ENCODE data around the gene PDE7B. TPM values are rescaled to one million over a fixed set of nuclear protein-coding genes. Genes with fewer than 3 reads are reported as not detected.

The PDE7B gene
- polyA plus RNA-seq, 1 of the 3 experiments (the other 2 are of a cell fraction): 1.9 TPM

DNA sequence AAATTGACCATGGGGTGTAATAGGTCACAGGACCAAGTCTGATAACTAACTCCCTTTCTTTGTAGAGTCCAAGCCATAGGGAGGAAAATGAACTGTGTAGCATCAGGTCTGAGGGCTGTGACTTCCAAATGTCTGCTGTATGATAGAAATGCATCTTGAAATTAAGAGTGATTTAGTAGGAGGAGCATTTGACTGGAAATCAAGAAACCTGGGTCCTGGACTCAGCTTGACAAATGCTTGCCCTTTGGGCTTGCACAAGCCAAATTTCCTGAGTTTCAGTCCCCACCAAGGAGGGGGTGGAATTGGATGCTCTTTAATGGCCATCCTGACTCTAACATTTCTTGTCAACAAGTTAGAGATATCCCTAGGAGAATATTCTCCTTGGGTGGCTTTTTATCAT is 187.0 kb downstream of the PDE7B start:
- no peaks in the 10 kb centered on the region for H3K9me3 ChIP-seq
- H3F3A ChIP-seq (replicated peaks; ENCODE audit: insufficient read depth): peaks cover 3% of the 10 kb centered on the region
- H3K4me2 ChIP-seq: peak overlapping the region; percentile 83
- no peak for TF ChIP-seq MXI1 (IDR thresholded peaks at IDR 0.05; ENCODE audit: low read depth, low read length)
- TF ChIP-seq, protein P1, sequence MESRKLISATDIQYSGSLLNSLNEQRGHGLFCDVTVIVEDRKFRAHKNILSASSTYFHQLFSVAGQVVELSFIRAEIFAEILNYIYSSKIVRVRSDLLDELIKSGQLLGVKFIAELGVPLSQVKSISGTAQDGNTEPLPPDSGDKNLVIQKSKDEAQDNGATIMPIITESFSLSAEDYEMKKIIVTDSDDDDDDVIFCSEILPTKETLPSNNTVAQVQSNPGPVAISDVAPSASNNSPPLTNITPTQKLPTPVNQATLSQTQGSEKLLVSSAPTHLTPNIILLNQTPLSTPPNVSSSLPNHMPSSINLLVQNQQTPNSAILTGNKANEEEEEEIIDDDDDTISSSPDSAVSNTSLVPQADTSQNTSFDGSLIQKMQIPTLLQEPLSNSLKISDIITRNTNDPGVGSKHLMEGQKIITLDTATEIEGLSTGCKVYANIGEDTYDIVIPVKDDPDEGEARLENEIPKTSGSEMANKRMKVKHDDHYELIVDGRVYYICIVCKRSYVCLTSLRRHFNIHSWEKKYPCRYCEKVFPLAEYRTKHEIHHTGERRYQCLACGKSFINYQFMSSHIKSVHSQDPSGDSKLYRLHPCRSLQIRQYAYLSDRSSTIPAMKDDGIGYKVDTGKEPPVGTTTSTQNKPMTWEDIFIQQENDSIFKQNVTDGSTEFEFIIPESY (IDR thresholded peaks at IDR 0.05; ENCODE audit: borderline replicate concordance, low read depth): no peak
- no peak for TF ChIP-seq RFX5 (IDR thresholded peaks at IDR 0.05; ENCODE audit: low read length)
- no peak for TF ChIP-seq NRF1 (IDR thresholded peaks at IDR 0.05; ENCODE audit: low read depth, low read length)
- no peak for TF ChIP-seq CHD2 (IDR thresholded peaks at IDR 0.05; ENCODE audit: low read length, partially characterized antibody)
- TF ChIP-seq, protein P2, sequence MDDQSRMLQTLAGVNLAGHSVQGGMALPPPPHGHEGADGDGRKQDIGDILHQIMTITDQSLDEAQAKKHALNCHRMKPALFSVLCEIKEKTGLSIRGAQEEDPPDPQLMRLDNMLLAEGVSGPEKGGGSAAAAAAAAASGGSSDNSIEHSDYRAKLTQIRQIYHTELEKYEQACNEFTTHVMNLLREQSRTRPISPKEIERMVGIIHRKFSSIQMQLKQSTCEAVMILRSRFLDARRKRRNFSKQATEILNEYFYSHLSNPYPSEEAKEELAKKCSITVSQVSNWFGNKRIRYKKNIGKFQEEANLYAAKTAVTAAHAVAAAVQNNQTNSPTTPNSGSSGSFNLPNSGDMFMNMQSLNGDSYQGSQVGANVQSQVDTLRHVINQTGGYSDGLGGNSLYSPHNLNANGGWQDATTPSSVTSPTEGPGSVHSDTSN (IDR thresholded peaks at IDR 0.05): no peak
- no peak for TF ChIP-seq FOSL2 (IDR thresholded peaks at IDR 0.05; ENCODE audit: borderline replicate concordance, low read depth)
- TF ChIP-seq EZH2phosphoT487 (IDR thresholded peaks at IDR 0.05; ENCODE audit: borderline replicate concordance, low read depth): no peak
- TF ChIP-seq MEF2A (IDR thresholded peaks at IDR 0.05; ENCODE audit: borderline replicate concordance, low read depth): no peak
- TF ChIP-seq, protein P3, sequence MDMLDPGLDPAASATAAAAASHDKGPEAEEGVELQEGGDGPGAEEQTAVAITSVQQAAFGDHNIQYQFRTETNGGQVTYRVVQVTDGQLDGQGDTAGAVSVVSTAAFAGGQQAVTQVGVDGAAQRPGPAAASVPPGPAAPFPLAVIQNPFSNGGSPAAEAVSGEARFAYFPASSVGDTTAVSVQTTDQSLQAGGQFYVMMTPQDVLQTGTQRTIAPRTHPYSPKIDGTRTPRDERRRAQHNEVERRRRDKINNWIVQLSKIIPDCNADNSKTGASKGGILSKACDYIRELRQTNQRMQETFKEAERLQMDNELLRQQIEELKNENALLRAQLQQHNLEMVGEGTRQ (IDR thresholded peaks at IDR 0.05; ENCODE audit: borderline replicate concordance, low read depth, low read length): no peak
- TF ChIP-seq EP300 (IDR thresholded peaks at IDR 0.05; ENCODE audit: borderline replicate concordance in 1 of 2, low read depth in 1 of 2, low read length in 1 of 2): no peak
- TF ChIP-seq, protein P4, sequence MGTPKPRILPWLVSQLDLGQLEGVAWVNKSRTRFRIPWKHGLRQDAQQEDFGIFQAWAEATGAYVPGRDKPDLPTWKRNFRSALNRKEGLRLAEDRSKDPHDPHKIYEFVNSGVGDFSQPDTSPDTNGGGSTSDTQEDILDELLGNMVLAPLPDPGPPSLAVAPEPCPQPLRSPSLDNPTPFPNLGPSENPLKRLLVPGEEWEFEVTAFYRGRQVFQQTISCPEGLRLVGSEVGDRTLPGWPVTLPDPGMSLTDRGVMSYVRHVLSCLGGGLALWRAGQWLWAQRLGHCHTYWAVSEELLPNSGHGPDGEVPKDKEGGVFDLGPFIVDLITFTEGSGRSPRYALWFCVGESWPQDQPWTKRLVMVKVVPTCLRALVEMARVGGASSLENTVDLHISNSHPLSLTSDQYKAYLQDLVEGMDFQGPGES (IDR thresholded peaks at IDR 0.05; ENCODE audit: low read depth, low read length): no peak
- TF ChIP-seq TCF12 (IDR thresholded peaks at IDR 0.05): no peak
- TF ChIP-seq, protein P5, sequence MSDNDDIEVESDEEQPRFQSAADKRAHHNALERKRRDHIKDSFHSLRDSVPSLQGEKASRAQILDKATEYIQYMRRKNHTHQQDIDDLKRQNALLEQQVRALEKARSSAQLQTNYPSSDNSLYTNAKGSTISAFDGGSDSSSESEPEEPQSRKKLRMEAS (IDR thresholded peaks at IDR 0.05; ENCODE audit: low read depth): no peak
- TF ChIP-seq TAF1 (IDR thresholded peaks at IDR 0.05; ENCODE audit: borderline replicate concordance, low read depth, low read length): no peak
- no peak for TF ChIP-seq JUND (IDR thresholded peaks at IDR 0.05)
- TF ChIP-seq FOXJ3 (CRISPR knock-in tag; IDR thresholded peaks at IDR 0.05): no peak
- TF ChIP-seq RAD21 (IDR thresholded peaks at IDR 0.05; ENCODE audit: low read length): no peak
- no peak for TF ChIP-seq YY1 (IDR thresholded peaks at IDR 0.05; ENCODE audit: low read depth)
- TF ChIP-seq, protein P6, sequence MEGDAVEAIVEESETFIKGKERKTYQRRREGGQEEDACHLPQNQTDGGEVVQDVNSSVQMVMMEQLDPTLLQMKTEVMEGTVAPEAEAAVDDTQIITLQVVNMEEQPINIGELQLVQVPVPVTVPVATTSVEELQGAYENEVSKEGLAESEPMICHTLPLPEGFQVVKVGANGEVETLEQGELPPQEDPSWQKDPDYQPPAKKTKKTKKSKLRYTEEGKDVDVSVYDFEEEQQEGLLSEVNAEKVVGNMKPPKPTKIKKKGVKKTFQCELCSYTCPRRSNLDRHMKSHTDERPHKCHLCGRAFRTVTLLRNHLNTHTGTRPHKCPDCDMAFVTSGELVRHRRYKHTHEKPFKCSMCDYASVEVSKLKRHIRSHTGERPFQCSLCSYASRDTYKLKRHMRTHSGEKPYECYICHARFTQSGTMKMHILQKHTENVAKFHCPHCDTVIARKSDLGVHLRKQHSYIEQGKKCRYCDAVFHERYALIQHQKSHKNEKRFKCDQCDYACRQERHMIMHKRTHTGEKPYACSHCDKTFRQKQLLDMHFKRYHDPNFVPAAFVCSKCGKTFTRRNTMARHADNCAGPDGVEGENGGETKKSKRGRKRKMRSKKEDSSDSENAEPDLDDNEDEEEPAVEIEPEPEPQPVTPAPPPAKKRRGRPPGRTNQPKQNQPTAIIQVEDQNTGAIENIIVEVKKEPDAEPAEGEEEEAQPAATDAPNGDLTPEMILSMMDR (IDR thresholded peaks at IDR 0.05): no peak
- peak overlapping the region; percentile 86 for H2AFZ ChIP-seq (ENCODE audit: low read depth)
- H3K4me1 ChIP-seq (ENCODE audit: control insufficient read depth in 1 of 2, insufficient read depth in 2 of 2, low read depth in 1 of 2, low read length in 1 of 2): peaks cover 18 to 37% of the 10 kb centered on the region in 2 experiments
- no peaks in the 10 kb centered on the region for H3K27me3 ChIP-seq (ENCODE audit: insufficient read depth)
- ChIA-PET CTCF (interaction anchor here (0.6 to 2.1 kb wide), 15 partner anchors 9 to 593 kb away, joined by 3 to 14 read pairs (median 4); no protein-coding TSS in a partner anchor), POLR2A (interaction anchor here (0.9 to 1.9 kb wide), 3 partner anchors 66 to 129 kb away, joined by 3 to 4 read pairs (median 4); no protein-coding TSS in a partner anchor)
- DNase-seq: no peak
- peaks cover 0 to 5% of the 10 kb centered on the region in 2 experiments for H3K36me3 ChIP-seq (replicated peaks in 1 of 2; ENCODE audit: control insufficient read depth in 1 of 2, insufficient read depth in 2 of 2, low read length in 1 of 2)
- peak overlapping the region; percentile 48 to 58; a peak in 3 of 4 replicates for H3K4me3 ChIP-seq (ENCODE audit: low read depth in 2 of 2, low read length in 1 of 2)
- H4K20me1 ChIP-seq (ENCODE audit: insufficient read depth): no peaks in the 10 kb centered on the region
- H3K9me2 ChIP-seq: no peaks in the 10 kb centered on the region
- peak overlapping the region; percentile 94 to 96 for H3K27ac ChIP-seq (ENCODE audit: low read depth in 2 of 2, low read length in 1 of 2)
- peak overlapping the region; percentile 73 for H3K9ac ChIP-seq
- no peaks in the 10 kb centered on the region for H3K79me2 ChIP-seq (ENCODE audit: insufficient read depth)

All from SK-N-SH (cell line).